Measurements from ENCODE around the gene L3MBTL2. TPM values are rescaled to one million over a fixed set of nuclear protein-coding genes. Genes with fewer than 3 reads are reported as not detected.
A peak's percentile ranks its signal among the peaks of the same experiment; 100 is the strongest.

L3MBTL2 gene
- total RNA-seq, 1 experiment from 2014 or later = 33.6 TPM

GRCh38 chr22:41184679-41185078, 20.4 kb upstream of the L3MBTL2 start:
- Histone ChIP-seq H2BK12ac (ENCODE audit: insufficient read length, low read depth, low read length) (no peak overlapping the region), H3K23ac (ENCODE audit: insufficient read length, low read depth, low read length) (no peak overlapping the region), H4K91ac (ENCODE audit: insufficient read length, low read depth, low read length) (no peak overlapping the region), H3K9me3 (ENCODE audit: control insufficient read depth, low read depth, low read length) (no peaks in the 10 kb centered on the region), H2BK20ac (ENCODE audit: low read depth, low read length, poor library complexity, severe bottlenecking) (no peak overlapping the region), H3K18ac (ENCODE audit: insufficient read length, low read depth, low read length) (no peak overlapping the region), H3K23me2 (ENCODE audit: insufficient read length, low read depth, low read length, poor library complexity, severe bottlenecking) (no peaks in the 10 kb centered on the region), H2BK5ac (ENCODE audit: insufficient read length, low read length) (no peak overlapping the region), H2AK5ac (ENCODE audit: insufficient read length, low read length) (no peak overlapping the region), H4K5ac (ENCODE audit: insufficient read length, low read depth, low read length) (no peak overlapping the region), H3K4me1 (ENCODE audit: insufficient read depth, low read length) (peaks cover 3% of the 10 kb centered on the region; the same call in 1 of the 2 replicates), H3K27ac (ENCODE audit: insufficient read length, low read depth, low read length) (peak overlapping the region; percentile 47), H2BK120ac (ENCODE audit: low read depth, low read length, poor library complexity, severe bottlenecking) (peak overlapping the region; percentile 1), H4K20me1 (ENCODE audit: control insufficient read depth, insufficient read depth, insufficient read length) (no peaks in the 10 kb centered on the region), H4K8ac (replicated peaks; ENCODE audit: insufficient read length, low read depth, low read length) (no peak overlapping the region), H2BK15ac (ENCODE audit: low read depth, low read length) (no peak overlapping the region), H3K9ac (ENCODE audit: extremely low read depth, insufficient read length, low read length) (no peak overlapping the region), H3K4me2 (ENCODE audit: insufficient read depth, insufficient read length, low read length) (no peak overlapping the region), H3K79me2 (ENCODE audit: insufficient read depth, low read length) (no peaks in the 10 kb centered on the region), H3T11ph (ENCODE audit: low read length) (no peak overlapping the region), H3K56ac (ENCODE audit: insufficient read length, low read depth, low read length) (no peak overlapping the region), H3K79me1 (ENCODE audit: insufficient read depth, low read depth, low read length, poor library complexity, severe bottlenecking) (no peaks in the 10 kb centered on the region), H2AFZ (ENCODE audit: low read length) (no peak overlapping the region), H3K14ac (ENCODE audit: insufficient read depth, low read length) (no peak overlapping the region), H3K27me3 (ENCODE audit: insufficient read depth, low read length) (no peaks in the 10 kb centered on the region), H3K4ac (ENCODE audit: low read depth, low read length) (no peak overlapping the region)
- peak overlapping the region in 1 of 2 experiments; percentile 38; a peak in 2 of 5 replicates for H3K4me3 Mint-ChIP-seq
- H3K27me3 Mint-ChIP-seq (ENCODE audit: low read depth) = peaks cover 2% of the 10 kb centered on the region; the same call in 1 of the 2 replicates
- H3K36me3 Mint-ChIP-seq (ENCODE audit: insufficient read depth in 1 of 3, low read depth in 3 of 3) = peaks cover 4 to 17% (median 9%) of the 10 kb centered on the region in 3 experiments; a peak in 6 of 7 replicates
- DNase-seq = peak; percentile 84
- no peak for TF ChIP-seq CTCF (conservative IDR thresholded peaks at IDR 0.05)
- peak overlapping the region in 2 of 3 experiments; percentile 68 to 94; a peak in 5 of 7 replicates for H3K27ac Mint-ChIP-seq
- no peaks in the 10 kb centered on the region for H3K9me3 Mint-ChIP-seq
- peaks cover 15 to 17% of the 10 kb centered on the region in 2 experiments for H3K4me1 Mint-ChIP-seq
- WGBS (ENCODE audit: extremely low coverage, insufficient read length, low lambda C conversion rate) = no CpG with 5 or more reads among the region's 3 CpGs
